Coronary artery (tissue), 2 donors: Measurements from ENCODE around the gene MUC22.
"Not testable (repeated sequence)": the region's sequence is repeated elsewhere in the genome, so short reads cannot be mapped to it uniquely, and the experiment has no call there.

Source experiments
- DNase-seq: peaks from one replicate; pipeline ENCODE4 v3.0.0-alpha.2; 2017; ENCODE audit warnings: low spot score
- H3K27ac ChIP-seq, 2 donors: fragments of 200-600 bp; sonication (generic); one replicate each; pipeline ENCODE4 v1.5.1; 2016 to 2019
- H3K4me3 ChIP-seq: fragments of 200-600 bp; sonication (generic); 2 replicates; pipeline ENCODE4 v1.5.1; 2016; ENCODE audit warnings: mild to moderate bottlenecking, moderate library complexity
- CTCF ChIP-seq: fragments of 200-600 bp; sonication (generic); IDR thresholded peaks from one replicate; pipeline ENCODE4 v1.5.1; 2019; ENCODE audit warnings: antibody characterized with exemption

The MUC22 gene

GRCh38 chr6:31042806-31043205, 32.5 kb downstream of the MUC22 start:
- Histone ChIP-seq H3K27ac (no peak overlapping the region), H3K4me3 (no peak overlapping the region)
- DNase-seq, result no peak
- TF ChIP-seq CTCF, result no peak

GRCh38 chr6:31048099-31048498, 37.8 kb downstream of the MUC22 start:
- TF ChIP-seq CTCF, result no peak
- no peak for DNase-seq
- H3K27ac ChIP-seq, result no peak overlapping the region

GRCh38 chr6:31049518-31049917, 39.2 kb downstream of the MUC22 start:
- DNase-seq, result no peak
- no peak for TF ChIP-seq CTCF
- no peak overlapping the region for H3K4me3 ChIP-seq
- no peak overlapping the region for H3K27ac ChIP-seq

More at GRCh38 chr6:31048099-31048498, 37.8 kb downstream of the MUC22 start:
- H3K4me3 ChIP-seq, result no peak overlapping the region

- not testable (repeated sequence) for DNase-seq, H3K27ac ChIP-seq, H3K4me3 ChIP-seq
Observed at GRCh38 chr6:31053187-31053586, 42.9 kb downstream of the MUC22 start.

- H3K4me3 ChIP-seq, result no peak overlapping the region
- no peak for DNase-seq
- no peak overlapping the region for H3K27ac ChIP-seq
- no peak for TF ChIP-seq CTCF
Observed at GRCh38 chr6:31053873-31054272, 43.6 kb downstream of the MUC22 start.

- TF ChIP-seq CTCF, result no peak
- H3K27ac ChIP-seq, result no peak overlapping the region
- no peak for DNase-seq
- H3K4me3 ChIP-seq, result no peak overlapping the region
Observed at GRCh38 chr6:31055441-31055840, 45.2 kb downstream of the MUC22 start.

- no peak overlapping the region for H3K4me3 ChIP-seq
- TF ChIP-seq CTCF, result no peak
- no peak for DNase-seq
- H3K27ac ChIP-seq, result no peak overlapping the region
Observed at GRCh38 chr6:31057426-31058003, 47.2 kb downstream of the MUC22 start.
